Measurements from ENCODE around the gene C2orf81. TPM values are rescaled to one million over a fixed set of nuclear protein-coding genes. Genes with fewer than 3 reads are reported as not detected.

The C2orf81 gene
- total and polyA plus RNA-seq, 10 of the 15 experiments (the other 5 are each of a cell fraction or from before 2014, with no cell fraction given): 0.10 to 9.8 (median 2.7) TPM

GRCh38 chr2:74415762-74416395 lies 5.5 kb downstream of the C2orf81 start (continued):
- TF ChIP-seq EP300 (IDR thresholded peaks at IDR 0.05; ENCODE audit: borderline replicate concordance in 1 of 2, control insufficient read depth in 1 of 2, low read depth in 2 of 2, low read length in 2 of 2) (no peak), NFXL1 (IDR thresholded peaks at IDR 0.05; ENCODE audit: borderline replicate concordance) (no peak), NR2C1 (IDR thresholded peaks at IDR 0.05) (no peak), MTA2 (IDR thresholded peaks at IDR 0.05; ENCODE audit: low read depth) (no peak), ZBTB11 (CRISPR knock-in tag; IDR thresholded peaks at IDR 0.05) (no peak), KDM1A (IDR thresholded peaks at IDR 0.05; ENCODE audit: borderline replicate concordance) (no peak), TCF3 (IDR thresholded peaks at IDR 0.05; ENCODE audit: borderline replicate concordance, insufficient read depth, low read depth, low read length) (no peak)
